A673 (cell line): ENCODE data around the gene CARD9. TPM values are rescaled to one million over a fixed set of nuclear protein-coding genes. Genes with fewer than 3 reads are reported as not detected.

Experiments
- BruUV-seq: library from RNA; stranded (reverse); fragments of 400-500 nt; replicated peaks from 2 replicates; lab custom pipeline; 2021; lab: Mats Ljungman, UMichigan
- CTCF ChIA-PET: fragments of 300-600 bp; sonication (Branson Sonifier 250); formaldehyde crosslinking; loops from one replicate; lab custom pipeline; 2022; ENCODE audit warnings: antibody characterized with exemption; lab: Charles Lee
- POLR2A ChIA-PET: fragments of 300-600 bp; sonication (Branson Sonifier 250); formaldehyde crosslinking; loops from one replicate; lab custom pipeline; 2022; ENCODE audit warnings: antibody characterized with exemption; ENCODE audit not compliant: low non-redundant PET; lab: Charles Lee
- DNase-seq: peaks from one replicate; pipeline ENCODE4 v3.0.0-alpha.2; 2015; ENCODE audit warnings: low spot score
- H3K27ac ChIP-seq: fragments of 200-600 bp; sonication (generic); 2 replicates; pipeline ENCODE4 v1.5.1; 2016; ENCODE audit warnings: mixed run types, low read depth, mild to moderate bottlenecking, mixed read lengths, antibody characterized with exemption, low read length; ENCODE audit not compliant: poor library complexity, severe bottlenecking
- H3K27me3 ChIP-seq: fragments of 200-600 bp; sonication (generic); replicated peaks from 2 replicates; pipeline ENCODE4 v1.6.1; 2017; ENCODE audit warnings: mixed run types, low read depth, mild to moderate bottlenecking, mixed read lengths, antibody characterized with exemption, low read length; ENCODE audit not compliant: insufficient read depth, poor library complexity
- H3K36me3 ChIP-seq: fragments of 200-600 bp; sonication (generic); 2 replicates; pipeline ENCODE4 v1.6.1; 2016; ENCODE audit warnings: mixed run types, mild to moderate bottlenecking, mixed read lengths, antibody characterized with exemption, low read length; ENCODE audit not compliant: insufficient read depth, poor library complexity, severe bottlenecking
- H3K4me1 ChIP-seq: fragments of 200-600 bp; sonication (generic); 2 replicates; pipeline ENCODE4 v1.6.1; 2017; ENCODE audit warnings: mixed run types, mild to moderate bottlenecking, mixed read lengths, antibody characterized with exemption, low read length; ENCODE audit not compliant: insufficient read depth, poor library complexity, severe bottlenecking
- H3K4me3 ChIP-seq: fragments of 200-600 bp; sonication (generic); 2 replicates; pipeline ENCODE4 v1.5.1; 2016; ENCODE audit warnings: low read depth, mixed run types, mild to moderate bottlenecking, mixed read lengths, low read length; ENCODE audit not compliant: poor library complexity, severe bottlenecking
- H3K9me3 ChIP-seq: fragments of 200-600 bp; sonication (generic); 2 replicates; pipeline ENCODE4 v1.6.1; 2016; ENCODE audit warnings: mixed run types, low read depth, mild to moderate bottlenecking, mixed read lengths, antibody characterized with exemption, low read length; ENCODE audit not compliant: poor library complexity, severe bottlenecking
- CTCF ChIP-seq: fragments of 300-800, 200-600 bp; sonication (generic); conservative IDR thresholded peaks from 2 replicates; pipeline ENCODE4 v1.5.1; 2017; ENCODE audit warnings: low read depth, mild to moderate bottlenecking, antibody characterized with exemption, low read length, moderate library complexity, mixed read lengths
- EZH2 ChIP-seq: fragments of 200-600 bp; sonication (generic); IDR thresholded peaks from 2 replicates; pipeline ENCODE4 v1.6.1; 2017; ENCODE audit warnings: borderline replicate concordance, low read depth, mild to moderate bottlenecking, mixed read lengths, antibody characterized with exemption, low read length; ENCODE audit not compliant: poor library complexity, severe bottlenecking
- intact Hi-C: fragments of 100-400 bp; cut with micrococcal nuclease; formaldehyde crosslinking; loops from one replicate; pipeline ENCODE4 v1.10.0; 2022; ENCODE audit not compliant: unreplicated experiment
- total RNA-seq: library from RNA; stranded (reverse); gene quantifications from 2 replicates; pipeline ENCODE4 v1.2.3, GENCODE V29; 2021

The CARD9 gene
- total RNA-seq, 1 experiment from 2014 or later, result 5.4 TPM

GRCh38 chr9:136340356-136341041, 33.0 kb downstream of the CARD9 start:
- Histone ChIP-seq H3K4me3 (no peak overlapping the region), H3K9me3 (no peaks in the 10 kb centered on the region), H3K27me3 (no peaks in the 10 kb centered on the region), H3K27ac (no peak overlapping the region), H3K4me1 (peaks cover 12% of the 10 kb centered on the region), H3K36me3 (peaks cover 7% of the 10 kb centered on the region)
- TF ChIP-seq EZH2 (no peak), CTCF (no peak)
- no TSS peak for BruUV-seq
- intact Hi-C loops, result no loop called here
- DNase-seq, result no peak
- POLR2A ChIA-PET, result no interaction called here
- CTCF ChIA-PET, result no interaction called here

- no TSS peak for BruUV-seq
- peaks cover 12% of the 10 kb centered on the region for H3K4me1 ChIP-seq
- H3K27me3 ChIP-seq, result no peaks in the 10 kb centered on the region
- no peaks in the 10 kb centered on the region for H3K9me3 ChIP-seq
- ChIA-PET POLR2A (no interaction called here), CTCF (no interaction called here)
- no peak overlapping the region for H3K27ac ChIP-seq
- TF ChIP-seq CTCF, result no peak
- TF ChIP-seq EZH2, result no peak
- no peak for DNase-seq
- no peak overlapping the region for H3K4me3 ChIP-seq
- peaks cover 7% of the 10 kb centered on the region for H3K36me3 ChIP-seq
- intact Hi-C loops, result no loop called here
Observed at GRCh38 chr9:136339958-136340310, 33.5 kb downstream of the CARD9 start.

- Histone ChIP-seq H3K4me1 (peaks cover 12% of the 10 kb centered on the region), H3K4me3 (no peak overlapping the region), H3K27ac (no peak overlapping the region), H3K9me3 (no peaks in the 10 kb centered on the region), H3K27me3 (no peaks in the 10 kb centered on the region), H3K36me3 (peaks cover 7% of the 10 kb centered on the region)
- no peak for DNase-seq
- ChIA-PET CTCF (no interaction called here), POLR2A (no interaction called here)
- no TSS peak for BruUV-seq
- no peak for TF ChIP-seq EZH2
- peak; percentile 38; the same call in 1 of the 2 replicates for TF ChIP-seq CTCF
- intact Hi-C loops, result no loop called here
Observed at GRCh38 chr9:136339173-136339957, 34.1 kb downstream of the CARD9 start.
